Nephron progenitor cell (in vitro differentiated cells): ENCODE data around the gene EEFSEC.

Experiments
- DNase-seq: peaks from one replicate; pipeline ENCODE4 v3.0.0; 2021
- H3K27ac Mint-ChIP-seq: 2 replicates; pipeline ENCODE4 v1.8.0; 2021; ENCODE audit warnings: mild to moderate bottlenecking, moderate library complexity, mixed read lengths
- H3K27me3 Mint-ChIP-seq: 2 replicates; pipeline ENCODE4 v1.8.0; 2021; ENCODE audit warnings: mild to moderate bottlenecking, low read depth, mixed read lengths; ENCODE audit not compliant: poor library complexity
- H3K36me3 Mint-ChIP-seq: 2 replicates; pipeline ENCODE4 v1.8.0; 2021; ENCODE audit warnings: low read depth, mixed read lengths
- H3K4me1 Mint-ChIP-seq: 2 replicates; pipeline ENCODE4 v1.8.0; 2021; ENCODE audit warnings: mixed read lengths
- H3K4me3 Mint-ChIP-seq: 2 replicates; pipeline ENCODE4 v1.8.0; 2021; ENCODE audit warnings: mild to moderate bottlenecking, moderate library complexity, mixed read lengths
- H3K9me3 Mint-ChIP-seq: 2 replicates; pipeline ENCODE4 v1.8.0; 2021; ENCODE audit warnings: mild to moderate bottlenecking, moderate library complexity, mixed read lengths
- CTCF ChIP-seq: fragments of 200-600 bp; sonication (generic); IDR thresholded peaks from 2 replicates; pipeline ENCODE4 v1.5.0; 2021; ENCODE audit warnings: antibody characterized with exemption

Gene EEFSEC

GRCh38 chr3:128349963-128350599 lies 196.8 kb downstream of the EEFSEC start:
- DNase-seq, result no peak
- no peak overlapping the region for H3K27ac Mint-ChIP-seq
- H3K9me3 Mint-ChIP-seq, result no peaks in the 10 kb centered on the region
- no peak overlapping the region for H3K4me3 Mint-ChIP-seq
- TF ChIP-seq CTCF, result no peak
- peaks cover 44% of the 10 kb centered on the region for H3K4me1 Mint-ChIP-seq
- peaks cover 20% of the 10 kb centered on the region for H3K27me3 Mint-ChIP-seq
- peaks cover 11% of the 10 kb centered on the region for H3K36me3 Mint-ChIP-seq

- DNase-seq, result no peak
- Mint-ChIP-seq H3K36me3 (peaks cover 11% of the 10 kb centered on the region), H3K27ac (no peak overlapping the region), H3K4me1 (peaks cover 59% of the 10 kb centered on the region), H3K9me3 (no peaks in the 10 kb centered on the region), H3K4me3 (no peak overlapping the region), H3K27me3 (peaks cover 18% of the 10 kb centered on the region)
- TF ChIP-seq CTCF, result no peak
Measured at GRCh38 chr3:128351546-128351945, 198.3 kb downstream of the EEFSEC start.

GRCh38 chr3:128352326-128352725 lies 199.0 kb downstream of the EEFSEC start:
- no peak overlapping the region for H3K27ac Mint-ChIP-seq
- H3K27me3 Mint-ChIP-seq, result peaks cover 24% of the 10 kb centered on the region
- no peak overlapping the region for H3K4me3 Mint-ChIP-seq
- no peaks in the 10 kb centered on the region for H3K9me3 Mint-ChIP-seq
- peaks cover 66% of the 10 kb centered on the region for H3K4me1 Mint-ChIP-seq
- no peak for DNase-seq
- peaks cover 11% of the 10 kb centered on the region for H3K36me3 Mint-ChIP-seq
- no peak for TF ChIP-seq CTCF

GRCh38 chr3:128353361-128353965 lies 200.2 kb downstream of the EEFSEC start:
- TF ChIP-seq CTCF, result no peak
- Mint-ChIP-seq H3K9me3 (no peaks in the 10 kb centered on the region), H3K36me3 (peaks cover 15% of the 10 kb centered on the region), H3K27me3 (peaks cover 20% of the 10 kb centered on the region), H3K4me3 (peak overlapping the region; percentile 26), H3K4me1 (peaks cover 60% of the 10 kb centered on the region), H3K27ac (peak overlapping the region; percentile 29)
- no peak for DNase-seq

- H3K36me3 Mint-ChIP-seq, result peaks cover 20% of the 10 kb centered on the region
- H3K4me3 Mint-ChIP-seq, result peak overlapping the region; percentile 26
- DNase-seq, result peak; percentile 39
- no peaks in the 10 kb centered on the region for H3K9me3 Mint-ChIP-seq
- H3K4me1 Mint-ChIP-seq, result peaks cover 58% of the 10 kb centered on the region
- H3K27me3 Mint-ChIP-seq, result peaks cover 20% of the 10 kb centered on the region
- no peak for TF ChIP-seq CTCF
- peak overlapping the region; percentile 29 for H3K27ac Mint-ChIP-seq
Measured at GRCh38 chr3:128353991-128354687, 200.9 kb downstream of the EEFSEC start.
